Skeletal muscle tissue (tissue), 4 donors: ENCODE data around the gene SYNGR3. TPM values are rescaled to one million over a fixed set of nuclear protein-coding genes. Genes with fewer than 3 reads are reported as not detected.

Experiments used
- H3K27ac ChIP-seq: one replicate; pipeline ENCODE4 v1.7.0; 2013; ENCODE audit warnings: mild to moderate bottlenecking, low read depth, low read length, inconsistent platforms
- H3K27me3 ChIP-seq, 3 donors: one replicate each; pipeline ENCODE4 v1.7.0; 2013; ENCODE audit warnings: low read length in 3 of 3; ENCODE audit not compliant: control insufficient read depth in 3 of 3, insufficient read depth in 3 of 3
- H3K36me3 ChIP-seq, 3 donors: one replicate each; pipeline ENCODE4 v1.7.0; 2013; ENCODE audit warnings: low read length in 3 of 3; ENCODE audit not compliant: control insufficient read depth in 3 of 3, insufficient read depth in 3 of 3
- H3K4me1 ChIP-seq, 3 donors: one replicate each; pipeline ENCODE4 v1.7.0; 2013; ENCODE audit warnings: low read length in 3 of 3, mild to moderate bottlenecking in 3 of 3; ENCODE audit not compliant: control insufficient read depth in 3 of 3, insufficient read depth in 3 of 3
- H3K4me3 ChIP-seq, 3 donors: one replicate each; pipeline ENCODE4 v1.7.0; 2013; ENCODE audit warnings: low read length in 3 of 3
- H3K9ac ChIP-seq, 3 donors: one replicate each; pipeline ENCODE4 v1.7.0; 2013; ENCODE audit warnings: low read length in 3 of 3, mild to moderate bottlenecking in 3 of 3, moderate library complexity in 2 of 3, low read depth in 1 of 3
- H3K9me3 ChIP-seq, 3 donors: one replicate each; pipeline ENCODE4 v1.7.0; 2013; ENCODE audit warnings: low read length in 3 of 3; ENCODE audit not compliant: control insufficient read depth in 3 of 3
- total RNA-seq: library from RNA; depleted of rRNA; stranded (reverse); fragments of >200 nt; gene quantifications from one replicate; pipeline ENCODE4 v1.2.3, GENCODE V29; 2014
- donor health status: Osteomylitis.

SYNGR3 gene
- total RNA-seq, 1 donor from 2014 or later, result 0.52 TPM

DNA sequence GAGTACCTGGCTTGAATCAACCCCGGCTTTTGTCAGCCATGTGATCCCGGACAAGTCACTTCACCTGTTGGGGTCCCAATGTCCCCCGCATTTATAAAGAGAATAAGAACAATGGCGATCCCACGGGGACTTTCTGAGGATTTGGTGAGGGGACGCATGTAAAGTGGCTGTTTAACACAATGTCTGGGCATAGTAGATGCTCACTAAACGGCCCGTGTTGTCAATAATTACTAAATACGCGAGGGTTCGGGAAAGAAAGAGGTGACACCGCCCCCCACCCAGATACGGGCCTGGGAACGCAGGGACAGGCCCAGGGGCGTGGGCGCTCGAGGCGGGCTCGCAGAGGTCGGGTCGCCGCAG lies 1.8 kb downstream of the SYNGR3 start:
- Histone ChIP-seq H3K9ac (peak overlapping the region in 2 of 3 donors; percentile 3 to 40), H3K27me3 (peaks cover 34 to 38% (median 34%) of the 10 kb centered on the region in 3 donors), H3K4me3 (peak overlapping the region; percentile 30 to 67 (median 56)), H3K4me1 (peaks cover 12 to 21% (median 16%) of the 10 kb centered on the region in 3 donors), H3K9me3 (no peaks in the 10 kb centered on the region), H3K27ac (no peak overlapping the region), H3K36me3 (peaks cover 3 to 7% (median 6%) of the 10 kb centered on the region in 3 donors)

DNA sequence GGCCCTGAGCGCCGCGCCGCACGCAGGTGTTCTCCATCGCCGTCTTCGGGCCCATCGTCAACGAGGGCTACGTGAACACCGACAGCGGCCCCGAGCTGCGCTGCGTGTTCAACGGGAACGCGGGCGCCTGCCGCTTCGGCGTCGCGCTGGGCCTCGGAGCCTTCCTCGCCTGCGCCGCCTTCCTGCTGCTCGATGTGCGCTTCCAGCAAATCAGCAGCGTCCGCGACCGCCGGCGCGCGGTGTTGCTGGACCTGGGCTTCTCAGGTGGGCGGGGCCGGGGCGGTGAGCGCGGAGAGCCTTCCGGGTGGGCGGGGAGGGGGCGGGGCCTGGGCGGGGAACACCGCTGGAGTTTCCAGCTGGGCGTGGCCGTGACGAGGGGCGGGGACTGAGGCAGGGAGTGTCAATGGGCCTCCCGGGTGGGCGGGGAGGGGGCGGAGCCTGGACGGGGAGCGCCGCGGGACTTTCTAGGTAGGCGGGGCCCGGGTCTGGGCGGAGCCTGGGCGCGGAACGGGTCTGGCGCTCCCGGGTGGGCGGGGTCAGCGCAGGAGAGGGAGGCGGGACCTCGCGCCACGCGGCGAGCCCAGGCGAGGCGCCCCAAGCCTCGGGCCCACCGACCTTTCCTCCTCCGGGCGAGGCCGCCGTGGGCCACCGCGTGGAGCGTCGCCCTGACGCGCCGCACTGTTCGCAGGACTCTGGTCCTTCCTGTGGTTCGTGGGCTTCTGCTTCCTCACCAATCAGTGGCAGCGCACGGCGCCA lies 2.4 kb downstream of the SYNGR3 start:
- H3K9me3 ChIP-seq, result no peaks in the 10 kb centered on the region
- H3K36me3 ChIP-seq, result peaks cover 3 to 7% (median 5%) of the 10 kb centered on the region in 3 donors
- H3K4me1 ChIP-seq, result peaks cover 12 to 21% (median 16%) of the 10 kb centered on the region in 3 donors
- H3K4me3 ChIP-seq, result peak overlapping the region; percentile 30 to 67 (median 56)
- peak overlapping the region in 2 of 3 donors; percentile 3 to 40 for H3K9ac ChIP-seq
- H3K27ac ChIP-seq, result no peak overlapping the region
- peaks cover 34 to 37% (median 34%) of the 10 kb centered on the region in 3 donors for H3K27me3 ChIP-seq

- peaks cover 5 to 9% (median 8%) of the 10 kb centered on the region in 3 donors for H3K36me3 ChIP-seq
- H3K27me3 ChIP-seq, result peaks cover 34% of the 10 kb centered on the region in 3 donors
- H3K9ac ChIP-seq, result no peak overlapping the region
- peaks cover 12 to 23% (median 16%) of the 10 kb centered on the region in 3 donors for H3K4me1 ChIP-seq
- H3K9me3 ChIP-seq, result no peaks in the 10 kb centered on the region
- no peak overlapping the region for H3K4me3 ChIP-seq
- no peak overlapping the region for H3K27ac ChIP-seq
Measured at GRCh38 chr16:1992704-1993317, 3.0 kb downstream of the SYNGR3 start.

DNA sequence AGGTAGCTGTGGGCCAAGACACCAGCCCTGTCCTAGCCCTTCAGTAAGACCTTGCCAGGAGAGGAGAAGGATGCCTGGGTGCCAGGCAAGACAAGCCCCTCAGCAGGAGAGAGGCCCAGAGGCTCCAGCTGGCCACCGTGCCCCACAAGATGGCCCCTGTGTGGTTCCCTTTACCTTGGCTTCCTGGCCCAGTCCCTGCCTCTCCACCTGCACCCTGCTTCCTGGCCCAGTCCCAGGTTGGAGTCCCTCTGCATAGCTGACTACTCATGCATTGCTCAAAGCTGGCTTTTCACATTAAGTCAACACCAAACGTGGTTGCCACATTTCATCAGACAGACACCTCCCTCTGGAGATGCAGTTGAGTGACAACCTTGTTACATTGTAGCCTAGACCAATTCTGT lies 4.0 kb downstream of the SYNGR3 start:
- peaks cover 12 to 26% (median 19%) of the 10 kb centered on the region in 3 donors for H3K4me1 ChIP-seq
- H3K9me3 ChIP-seq, result no peaks in the 10 kb centered on the region
- H3K4me3 ChIP-seq, result no peak overlapping the region
- H3K27me3 ChIP-seq, result peaks cover 26 to 27% (median 27%) of the 10 kb centered on the region in 3 donors
- H3K27ac ChIP-seq, result no peak overlapping the region
- peaks cover 11 to 13% (median 12%) of the 10 kb centered on the region in 3 donors for H3K36me3 ChIP-seq
- no peak overlapping the region for H3K9ac ChIP-seq

DNA sequence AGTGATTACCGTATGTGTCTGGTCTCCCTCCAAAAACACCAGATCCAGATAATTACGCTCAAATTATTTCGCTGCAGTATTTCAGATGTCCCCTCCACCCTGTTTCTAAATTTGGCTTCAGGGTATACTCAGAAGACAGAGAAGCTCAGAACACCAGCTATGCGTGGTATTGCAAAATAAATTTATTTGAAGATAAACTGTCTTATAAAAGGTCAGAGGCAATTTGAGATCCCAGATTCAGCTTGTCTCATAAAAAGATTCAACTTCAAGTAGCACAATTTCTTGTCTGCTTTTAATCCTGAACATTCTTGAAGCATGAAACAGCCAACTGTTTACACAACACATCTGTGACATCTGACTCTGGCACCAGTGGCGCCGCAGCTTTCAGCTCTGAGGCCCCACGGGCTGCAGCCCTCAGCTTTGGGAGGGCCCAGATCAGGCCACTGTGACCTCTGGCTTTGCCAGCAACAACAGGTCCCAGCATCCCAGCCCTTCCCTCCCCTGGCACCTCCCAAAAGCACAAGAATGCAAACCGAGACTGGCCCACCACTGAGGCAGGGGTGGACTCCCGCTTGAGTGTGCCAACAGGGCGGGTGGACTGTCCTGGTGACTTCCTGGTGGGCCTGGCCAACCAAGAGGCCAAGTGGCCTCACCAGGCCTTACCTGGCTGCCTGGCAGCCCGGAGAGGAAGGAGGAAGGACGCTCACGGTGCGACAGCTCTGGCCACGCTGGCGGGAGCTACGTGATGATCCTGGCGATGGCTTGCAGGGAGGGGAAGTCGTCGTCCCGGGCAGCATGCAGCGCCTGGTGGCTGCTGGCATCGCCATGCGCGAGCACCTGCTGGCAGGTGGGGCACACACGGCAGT lies 8.0 kb downstream of the SYNGR3 start:
- Histone ChIP-seq H3K4me1 (peaks cover 0 to 5% (median 5%) of the 10 kb centered on the region in 3 donors), H3K36me3 (peaks cover 35 to 43% (median 42%) of the 10 kb centered on the region in 3 donors), H3K9me3 (no peaks in the 10 kb centered on the region), H3K9ac (no peak overlapping the region), H3K27ac (peak overlapping the region; percentile 42), H3K27me3 (no peaks in the 10 kb centered on the region), H3K4me3 (no peak overlapping the region)

DNA sequence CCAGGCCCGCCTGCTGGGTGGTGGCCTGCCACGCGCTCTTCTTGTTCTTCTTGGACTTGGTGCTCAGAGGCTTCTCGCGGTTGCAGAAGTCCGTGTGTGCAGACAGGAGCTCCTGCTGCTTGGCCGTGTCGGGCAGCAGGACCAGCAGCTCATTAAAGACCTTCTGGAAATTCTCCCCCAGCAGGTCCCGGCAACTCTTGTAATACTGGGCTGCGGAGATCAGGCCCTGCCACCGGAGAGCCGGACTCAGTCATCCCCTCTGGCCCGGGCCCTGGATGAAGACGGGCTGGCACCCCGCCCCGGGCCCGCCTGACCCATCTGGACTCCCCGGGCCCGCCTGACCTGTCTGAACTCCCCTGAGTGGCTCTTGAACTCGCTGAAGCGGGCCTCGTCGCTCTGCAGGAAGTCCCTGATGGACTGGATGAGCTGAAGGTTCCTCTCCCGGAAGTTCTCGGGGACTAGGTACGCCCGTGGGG lies 8.6 kb downstream of the SYNGR3 start:
- Histone ChIP-seq H3K27ac (no peak overlapping the region), H3K27me3 (no peaks in the 10 kb centered on the region), H3K9me3 (no peaks in the 10 kb centered on the region), H3K4me1 (peaks cover 3 to 10% (median 8%) of the 10 kb centered on the region in 3 donors), H3K36me3 (peaks cover 35 to 49% (median 42%) of the 10 kb centered on the region in 3 donors), H3K4me3 (no peak overlapping the region), H3K9ac (no peak overlapping the region)

DNA sequence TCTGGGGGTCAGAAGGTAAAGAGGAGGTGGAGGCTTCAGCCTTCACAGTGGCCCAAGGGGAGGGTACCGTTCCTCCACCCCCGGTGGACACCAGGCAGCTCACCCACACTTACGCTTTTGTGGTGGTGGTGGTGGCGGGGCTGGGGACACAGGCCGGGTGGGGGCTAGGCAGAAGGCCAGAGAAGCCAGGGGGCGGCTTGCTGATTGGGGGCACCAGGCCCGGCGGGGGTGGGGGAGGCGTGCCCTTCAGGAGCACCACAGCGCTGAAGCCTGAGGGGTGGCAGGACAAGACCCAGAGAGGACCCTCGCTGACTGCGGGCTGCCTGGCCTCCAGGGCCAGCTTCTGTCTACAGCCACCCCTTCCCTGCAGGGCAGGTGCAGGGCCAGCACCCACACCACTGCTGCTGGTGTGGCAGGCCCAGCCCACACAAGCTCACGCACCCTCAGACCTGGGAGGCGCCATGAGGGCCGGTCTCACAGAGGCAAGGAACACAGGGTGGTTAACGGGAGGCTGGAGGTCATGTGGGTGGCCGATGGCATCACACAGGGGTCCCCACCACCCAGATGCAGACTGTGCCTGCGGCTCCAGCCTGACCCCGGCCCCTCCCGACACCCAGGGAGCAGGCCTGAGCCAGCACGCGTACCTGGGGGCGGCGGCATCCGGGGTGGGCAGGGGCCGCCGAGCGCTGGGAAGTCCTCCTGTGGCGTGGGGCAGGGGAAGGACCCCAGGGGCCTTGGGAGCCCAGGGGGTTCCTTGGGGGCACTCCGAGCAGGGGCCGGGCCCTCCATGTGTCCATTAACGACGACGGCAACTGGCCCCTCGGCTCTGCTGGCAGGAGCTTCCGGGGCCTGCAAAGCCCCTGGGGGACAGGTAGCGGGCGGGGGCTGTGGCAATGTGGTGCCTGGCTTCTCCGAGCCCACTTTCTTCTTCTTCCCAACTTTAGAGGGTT lies 9.4 kb downstream of the SYNGR3 start:
- H3K36me3 ChIP-seq, result peaks cover 35 to 49% (median 42%) of the 10 kb centered on the region in 3 donors
- no peaks in the 10 kb centered on the region for H3K9me3 ChIP-seq
- H3K9ac ChIP-seq, result no peak overlapping the region
- H3K27me3 ChIP-seq, result no peaks in the 10 kb centered on the region
- H3K4me3 ChIP-seq, result no peak overlapping the region
- no peak overlapping the region for H3K27ac ChIP-seq
- H3K4me1 ChIP-seq, result peaks cover 9 to 17% (median 14%) of the 10 kb centered on the region in 3 donors

- Histone ChIP-seq H3K4me3 (no peak overlapping the region), H3K27ac (no peak overlapping the region), H3K36me3 (peaks cover 35 to 49% (median 42%) of the 10 kb centered on the region in 3 donors), H3K27me3 (no peaks in the 10 kb centered on the region), H3K4me1 (peaks cover 18 to 25% (median 23%) of the 10 kb centered on the region in 3 donors), H3K9ac (no peak overlapping the region), H3K9me3 (no peaks in the 10 kb centered on the region)
Measured at GRCh38 chr16:1999866-2000514, 10.2 kb downstream of the SYNGR3 start.
